SK-N-MC (cell line): ENCODE data around the gene OR7C1.

Experiments used
- DNase-seq: peaks from one replicate; pipeline ENCODE4 v3.0.0-alpha.2; 2011; ENCODE audit warnings: low read depth, low spot score
- H3K27ac ChIP-seq: fragments of 200-600 bp; sonication (generic); 2 replicates; pipeline ENCODE4 v1.5.1; 2016; ENCODE audit warnings: mixed run types
- H3K36me3 ChIP-seq: fragments of 200-600 bp; sonication (generic); 2 replicates; pipeline ENCODE4 v1.6.1; 2017; ENCODE audit warnings: antibody characterized with exemption, low read length, mixed read lengths; ENCODE audit not compliant: insufficient read depth
- H3K4me3 ChIP-seq: fragments of 200-600 bp; sonication (generic); 2 replicates; pipeline ENCODE4 v1.5.1; 2016
- H3K9ac ChIP-seq: fragments of 200-600 bp; sonication (generic); 2 replicates; pipeline ENCODE4 v1.8.0; 2017; ENCODE audit warnings: mixed run types, mixed read lengths; ENCODE audit not compliant: insufficient read length
- H3K9me3 ChIP-seq: fragments of 200-600 bp; sonication (generic); 2 replicates; pipeline ENCODE4 v1.6.1; 2017; ENCODE audit warnings: low read depth, mild to moderate bottlenecking, antibody characterized with exemption, low read length, moderate library complexity, mixed read lengths
- EZH2 ChIP-seq: fragments of 200-600 bp; sonication (generic); IDR thresholded peaks from one replicate; pipeline ENCODE4 v1.6.1; 2017; ENCODE audit warnings: antibody characterized with exemption
- FOXP2 ChIP-seq: optimal IDR thresholded peaks from 2 replicates; pipeline ENCODE3; 2011; ENCODE audit warnings: mild to moderate bottlenecking, moderate library complexity; ENCODE audit not compliant: insufficient read depth; ENCODE audit errors: extremely low read length, control extremely low read depth
- POLR2AphosphoS5 ChIP-seq: IDR thresholded peaks from 2 replicates; pipeline ENCODE4 v1.6.1; 2012; ENCODE audit warnings: mild to moderate bottlenecking, low read depth, low read length, borderline replicate concordance

Gene OR7C1

GRCh38 chr19:14835011-14835410 lies at the start of gene OR7C1, which contains the start of gene OR7A5:
TSS of gene OR7C1 (minus strand) at chr19:14835185. CDS start at chr19:14800136, 35,049 bp downstream.
TSS of gene OR7A5 (minus strand) at chr19:14835185. CDS start at chr19:14828241, 6,944 bp downstream.
- peak; percentile 55 for DNase-seq
- Histone ChIP-seq H3K27ac (0 out of 2 replicates have a peak within 1 kb of the TSS, but pooled peaks have one; percentile 10), H3K9me3 (peaks cover 3% of the 10 kb centered on the region; the same call in 1 of the 2 replicates), H3K9ac (no peak within 1 kb of the TSS), H3K36me3 (no peaks in the 10 kb centered on the region), H3K4me3 (no peak within 1 kb of the TSS)
- TF ChIP-seq POLR2AphosphoS5 = no peak; the same call in 1 of the 2 replicates
- TF ChIP-seq EZH2 = no peak
- TF ChIP-seq FOXP2 = no peak

- Histone ChIP-seq H3K9me3 (no peaks in the 10 kb centered on the region), H3K9ac (no peak overlapping the region), H3K4me3 (no peak overlapping the region), H3K27ac (no peak overlapping the region), H3K36me3 (no peaks in the 10 kb centered on the region)
- DNase-seq = peak; percentile 16
- TF ChIP-seq EZH2 (no peak), FOXP2 (no peak), POLR2AphosphoS5 (no peak)
Observed at GRCh38 chr19:14871619-14872230, 36.7 kb upstream of the OR7C1 start.

GRCh38 chr19:14868497-14868896 lies 33.5 kb upstream of the OR7C1 start:
- Histone ChIP-seq H3K36me3 (no peaks in the 10 kb centered on the region), H3K9ac (no peak overlapping the region), H3K4me3 (no peak overlapping the region), H3K9me3 (no peaks in the 10 kb centered on the region), H3K27ac (no peak overlapping the region)
- no peak for TF ChIP-seq EZH2
- TF ChIP-seq POLR2AphosphoS5 = no peak
- TF ChIP-seq FOXP2 = no peak
- DNase-seq = no peak

GRCh38 chr19:14848822-14849221 lies 13.8 kb upstream of the OR7C1 start, which contains the start of gene OR7A10:
TSS of gene OR7A10 (minus strand) at chr19:14848922. CDS start at chr19:14841877, 7,045 bp downstream.
- no peak within 1 kb of the TSS for H3K4me3 ChIP-seq
- no peak for DNase-seq
- H3K27ac ChIP-seq = no peak within 1 kb of the TSS
- H3K9ac ChIP-seq = no peak within 1 kb of the TSS
- H3K36me3 ChIP-seq = no peaks in the 10 kb centered on the region
- no peaks in the 10 kb centered on the region for H3K9me3 ChIP-seq
- TF ChIP-seq POLR2AphosphoS5 (no peak), FOXP2 (no peak), EZH2 (no peak)

GRCh38 chr19:14843578-14843977 lies 8.6 kb upstream of the OR7C1 start:
- H3K27ac ChIP-seq = peak overlapping the region; percentile 71
- no peaks in the 10 kb centered on the region for H3K36me3 ChIP-seq
- peaks cover 3% of the 10 kb centered on the region; the same call in 1 of the 2 replicates for H3K9me3 ChIP-seq
- DNase-seq = no peak
- H3K9ac ChIP-seq = no peak overlapping the region
- no peak for TF ChIP-seq FOXP2
- no peak for TF ChIP-seq POLR2AphosphoS5
- no peak for TF ChIP-seq EZH2
- peak overlapping the region; percentile 58 for H3K4me3 ChIP-seq

GRCh38 chr19:14843169-14843568 lies 8.2 kb upstream of the OR7C1 start:
- H3K36me3 ChIP-seq = no peaks in the 10 kb centered on the region
- no peak overlapping the region for H3K9ac ChIP-seq
- DNase-seq = no peak
- peak overlapping the region; percentile 71 for H3K27ac ChIP-seq
- peak overlapping the region; percentile 58 for H3K4me3 ChIP-seq
- H3K9me3 ChIP-seq = peaks cover 3% of the 10 kb centered on the region; the same call in 1 of the 2 replicates
- TF ChIP-seq FOXP2 = no peak
- TF ChIP-seq POLR2AphosphoS5 = no peak
- no peak for TF ChIP-seq EZH2

GRCh38 chr19:14840206-14840605 lies 5.2 kb upstream of the OR7C1 start:
- H3K9me3 ChIP-seq = peaks cover 3% of the 10 kb centered on the region; the same call in 1 of the 2 replicates
- H3K36me3 ChIP-seq = no peaks in the 10 kb centered on the region
- TF ChIP-seq POLR2AphosphoS5 (no peak), FOXP2 (no peak), EZH2 (no peak)
- DNase-seq = no peak
- H3K4me3 ChIP-seq = no peak overlapping the region
- no peak overlapping the region for H3K9ac ChIP-seq
- H3K27ac ChIP-seq = no peak overlapping the region

- Histone ChIP-seq H3K27ac (no peak overlapping the region), H3K4me3 (no peak overlapping the region), H3K9me3 (peaks cover 3% of the 10 kb centered on the region; the same call in 1 of the 2 replicates), H3K9ac (no peak overlapping the region), H3K36me3 (no peaks in the 10 kb centered on the region)
- TF ChIP-seq FOXP2 = no peak
- no peak for DNase-seq
Observed at GRCh38 chr19:14837391-14837790, 2.4 kb upstream of the OR7C1 start.
